DMS79 (cell line): ENCODE data around the gene INVS.
"Not testable (repeated sequence)": the region's sequence is repeated elsewhere in the genome, so short reads cannot be mapped to it uniquely, and the experiment has no call there.

Source experiments
- DNase-seq: peaks from one replicate; lab custom pipeline; 2025; lab: John Stamatoyannopoulos, UW

INVS gene

GRCh38 chr9:100083448-100084127 is 15.5 kb upstream of the INVS start:
- DNase-seq, result no peak

GRCh38 chr9:100084128-100084453 is 15.0 kb upstream of the INVS start:
- no peak for DNase-seq

- DNase-seq, result no peak
Observed at GRCh38 chr9:100084734-100085133, 14.3 kb upstream of the INVS start.

GRCh38 chr9:100086097-100086635 is 12.9 kb upstream of the INVS start:
- DNase-seq, result no peak

GRCh38 chr9:100087218-100087617 is 11.8 kb upstream of the INVS start:
- no peak for DNase-seq

- DNase-seq, result no peak
Observed at GRCh38 chr9:100088202-100088601, 10.8 kb upstream of the INVS start.

- DNase-seq, result no peak
Observed at GRCh38 chr9:100090880-100091279, 8.2 kb upstream of the INVS start.

GRCh38 chr9:100091650-100092049 is 7.4 kb upstream of the INVS start:
- no peak for DNase-seq

DNA sequence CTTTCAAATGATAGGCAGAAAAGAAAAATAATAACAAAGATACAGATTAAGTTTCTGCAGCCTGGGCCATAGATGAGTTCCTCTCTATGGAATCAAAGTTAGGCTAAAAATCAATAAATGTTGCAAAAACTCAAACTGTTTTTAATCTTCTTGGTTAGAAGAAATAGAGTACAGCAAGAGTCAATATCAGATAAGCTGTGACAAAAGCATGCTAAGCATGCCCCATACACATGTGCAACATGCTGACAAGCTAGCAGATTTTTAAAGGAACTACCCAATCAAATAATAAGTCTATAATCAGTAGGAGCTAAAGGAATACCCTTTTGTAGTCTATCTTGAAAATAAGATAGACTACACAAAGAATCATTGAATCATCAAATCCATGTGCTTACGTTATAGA is 7.0 kb upstream of the INVS start:
- DNase-seq, result no peak

DNA sequence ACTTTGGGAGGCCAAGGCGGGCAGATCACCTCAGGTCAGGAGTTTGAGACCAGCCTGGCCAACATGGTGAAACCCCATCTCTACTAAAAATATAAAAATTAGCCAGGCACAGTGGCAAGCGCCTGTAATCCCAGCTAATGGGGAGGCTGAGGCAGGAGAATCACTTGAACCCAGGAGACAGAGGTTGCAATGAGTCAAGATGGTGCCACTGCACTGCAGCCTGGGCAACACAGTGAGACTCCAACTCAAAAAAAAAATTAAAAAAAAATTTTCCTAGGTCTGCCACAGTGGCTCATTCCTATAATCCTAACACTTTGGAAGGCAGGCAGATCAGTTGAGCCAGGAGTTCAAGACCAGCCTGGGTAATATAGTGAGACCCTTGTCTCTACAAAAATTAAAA is 4.6 kb upstream of the INVS start:
- DNase-seq, result not testable (repeated sequence)

DNA sequence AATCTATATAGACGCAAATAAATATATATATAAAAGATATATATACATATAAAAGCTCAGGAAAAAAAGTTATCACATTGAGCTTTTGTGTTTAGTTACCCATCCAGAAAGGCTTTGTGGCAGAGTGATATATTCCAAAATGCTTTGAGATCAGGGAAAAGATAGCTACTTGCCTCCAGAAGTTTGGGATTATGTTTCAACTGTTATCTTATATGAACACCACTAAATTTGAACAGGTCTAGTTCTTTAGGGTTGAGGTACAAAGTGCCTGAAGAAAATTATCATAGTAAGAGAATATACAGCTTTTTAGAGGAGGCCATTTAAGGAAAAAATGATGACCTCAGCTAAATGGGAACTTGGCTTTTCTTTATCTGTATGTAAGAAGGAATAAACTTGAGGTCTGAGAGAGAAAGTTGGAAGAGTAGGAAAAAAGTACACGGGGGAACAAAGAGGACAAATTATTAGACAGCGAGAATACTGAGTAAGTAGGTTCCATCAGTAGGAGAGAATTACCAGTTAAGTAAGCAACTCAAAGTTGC is 2.6 kb upstream of the INVS start:
- no peak for DNase-seq

DNA sequence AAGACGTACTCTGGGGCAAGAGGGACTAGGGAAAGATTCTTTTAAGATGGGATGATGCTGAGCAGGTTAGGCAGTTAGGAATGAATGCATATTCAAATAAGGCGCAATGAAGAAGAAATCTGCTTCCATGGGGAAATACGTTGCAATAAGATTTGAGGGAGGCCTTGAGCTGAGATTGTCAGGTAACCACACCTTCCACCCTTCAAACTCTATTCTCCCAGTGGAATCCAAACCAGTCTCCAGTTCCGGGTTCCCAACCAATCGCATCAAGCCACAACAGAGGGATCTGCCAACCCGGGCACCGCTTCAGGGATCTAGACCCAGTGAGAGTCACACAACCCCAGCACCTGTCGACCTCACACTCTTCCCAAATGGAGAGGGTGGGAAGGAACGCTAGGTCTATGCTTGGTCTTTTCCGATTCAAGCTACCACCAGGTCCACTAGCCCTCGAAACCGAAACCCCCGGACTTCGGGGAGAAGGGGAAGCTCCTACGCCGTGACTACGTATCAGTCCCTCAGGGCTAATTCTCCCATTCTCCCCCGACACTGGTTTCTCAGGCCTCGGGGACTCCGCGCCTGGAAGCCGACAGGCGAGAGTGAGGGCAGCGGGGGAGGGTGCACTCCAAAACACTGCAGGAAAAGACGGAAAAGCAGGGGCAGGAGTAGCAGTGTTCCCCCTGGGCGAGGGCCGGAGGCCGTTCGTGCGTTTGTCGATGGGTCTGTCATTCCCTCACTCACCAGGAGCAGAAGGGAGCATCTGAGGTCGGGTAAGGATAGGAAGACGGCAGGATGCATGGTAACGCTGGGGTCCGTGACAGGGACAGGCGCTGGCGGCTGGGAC is 777 bp upstream of the INVS start:
- peak; percentile 17 for DNase-seq

- no peak for DNase-seq
Observed at GRCh38 chr9:100099722-100100042, 639 bp downstream of the INVS start.

GRCh38 chr9:100100146-100100667 is 1.2 kb downstream of the INVS start:
- DNase-seq, result no peak

DNA sequence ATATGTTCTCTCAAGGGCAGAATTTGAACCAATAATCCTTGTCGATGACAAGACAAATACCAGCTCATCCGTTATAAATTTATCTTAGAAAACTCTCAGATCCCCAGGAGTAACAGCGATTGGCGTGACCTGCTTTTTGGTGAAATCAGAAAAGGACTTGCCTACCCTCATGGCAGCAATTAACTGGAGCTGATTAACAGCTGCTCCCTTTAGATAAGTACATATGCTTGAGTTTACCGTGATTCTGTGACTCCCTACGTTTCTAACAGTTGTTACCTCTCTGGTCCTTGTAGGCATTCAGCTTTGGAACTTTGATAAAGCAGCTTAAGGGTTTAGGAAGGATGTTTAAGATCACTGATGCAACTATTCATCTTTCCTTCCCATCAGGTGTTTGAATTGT is 2.6 kb downstream of the INVS start:
- no peak for DNase-seq

DNA sequence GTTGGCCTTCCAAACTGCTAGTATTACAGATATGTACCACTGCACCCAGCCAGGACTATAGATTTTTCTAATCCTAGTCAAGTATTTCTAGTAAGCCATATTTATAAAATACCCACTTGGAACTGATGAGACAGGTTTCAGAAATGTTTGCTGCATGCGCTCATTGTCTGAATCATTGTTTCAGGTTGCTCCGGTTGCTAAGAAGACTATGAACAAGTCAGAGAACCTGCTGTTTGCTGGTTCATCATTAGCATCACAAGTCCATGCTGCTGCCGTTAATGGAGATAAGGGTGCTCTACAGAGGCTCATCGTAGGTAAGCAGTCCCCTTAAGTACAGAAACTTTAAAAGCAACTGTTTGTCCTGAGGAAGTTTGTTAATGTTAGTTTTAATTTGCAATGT is 5.3 kb downstream of the INVS start:
- DNase-seq, result no peak

DNA sequence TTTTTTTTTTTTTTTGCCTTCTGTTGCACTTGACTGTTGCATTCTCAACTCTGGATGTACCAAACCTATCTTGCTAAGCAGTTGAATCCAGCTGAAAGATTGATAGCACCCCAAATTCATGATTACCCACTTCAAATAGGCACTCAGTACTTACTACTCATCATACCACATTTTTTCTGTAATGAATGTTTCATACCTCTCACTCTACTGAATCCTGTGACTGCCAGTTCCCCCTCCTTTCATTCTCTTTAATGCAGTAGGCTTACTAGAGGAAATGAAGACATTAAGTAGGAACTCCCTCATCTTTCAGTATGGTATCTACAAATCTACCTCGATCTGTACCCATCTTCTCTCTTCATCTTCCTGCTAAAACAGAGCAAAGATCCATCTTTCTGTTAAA is 6.8 kb downstream of the INVS start:
- DNase-seq, result no peak

DNA sequence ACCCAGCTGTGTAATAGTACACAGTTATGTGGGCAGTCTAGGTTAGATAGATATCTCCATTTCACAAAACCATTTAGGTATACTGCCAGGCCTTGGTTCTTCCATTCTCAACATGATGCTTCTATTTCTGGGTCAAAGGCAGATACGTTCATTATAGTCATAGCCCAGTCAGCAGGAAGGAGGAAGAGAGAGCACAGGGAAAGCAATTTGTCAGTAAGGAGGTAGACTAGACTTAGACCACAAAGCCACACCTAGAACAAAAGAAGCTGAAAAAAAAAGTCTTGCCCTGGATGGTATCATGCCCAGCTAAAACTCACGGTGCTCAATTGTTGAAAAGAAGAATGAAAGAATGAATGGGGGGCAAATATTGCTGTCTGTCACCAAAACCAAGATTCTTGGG is 7.6 kb downstream of the INVS start:
- no peak for DNase-seq

DNA sequence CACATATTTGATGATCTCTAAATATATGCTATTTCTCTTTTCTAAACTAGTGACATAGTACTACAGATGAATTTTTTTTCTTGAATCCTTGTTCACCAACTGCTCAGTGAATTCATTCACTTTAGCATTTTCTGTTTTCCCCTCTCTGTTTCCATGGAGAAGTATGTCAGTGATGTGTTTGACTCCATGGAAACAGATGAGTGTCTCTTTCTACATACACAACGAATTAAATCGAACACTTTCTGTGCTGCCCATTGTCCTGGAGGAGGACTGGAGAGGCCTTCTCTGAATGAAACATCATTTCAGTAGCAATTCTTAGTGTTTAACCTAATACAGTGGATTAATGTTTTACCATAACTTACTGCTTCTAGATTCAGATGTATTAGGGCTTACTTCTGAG is 9.5 kb downstream of the INVS start:
- no peak for DNase-seq

DNA sequence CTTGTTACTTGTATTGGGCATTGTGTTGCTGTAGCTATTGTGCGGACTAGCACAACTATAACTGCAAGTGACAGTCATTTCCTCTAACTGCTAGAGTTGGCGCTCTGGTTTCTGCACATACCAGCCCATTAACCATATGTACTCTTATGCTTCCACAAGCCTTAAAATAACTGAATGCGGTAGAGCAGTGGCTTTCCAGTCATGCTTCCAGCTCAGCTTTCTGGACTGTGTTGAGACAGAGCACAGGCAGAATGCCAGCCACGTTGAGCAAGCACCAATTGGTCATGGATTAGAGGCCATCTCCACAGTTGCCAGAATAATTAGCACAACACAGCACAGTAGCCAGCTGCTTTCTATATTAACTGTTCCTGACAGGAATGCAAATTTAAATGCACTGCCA is 12.2 kb downstream of the INVS start:
- no peak for DNase-seq

DNA sequence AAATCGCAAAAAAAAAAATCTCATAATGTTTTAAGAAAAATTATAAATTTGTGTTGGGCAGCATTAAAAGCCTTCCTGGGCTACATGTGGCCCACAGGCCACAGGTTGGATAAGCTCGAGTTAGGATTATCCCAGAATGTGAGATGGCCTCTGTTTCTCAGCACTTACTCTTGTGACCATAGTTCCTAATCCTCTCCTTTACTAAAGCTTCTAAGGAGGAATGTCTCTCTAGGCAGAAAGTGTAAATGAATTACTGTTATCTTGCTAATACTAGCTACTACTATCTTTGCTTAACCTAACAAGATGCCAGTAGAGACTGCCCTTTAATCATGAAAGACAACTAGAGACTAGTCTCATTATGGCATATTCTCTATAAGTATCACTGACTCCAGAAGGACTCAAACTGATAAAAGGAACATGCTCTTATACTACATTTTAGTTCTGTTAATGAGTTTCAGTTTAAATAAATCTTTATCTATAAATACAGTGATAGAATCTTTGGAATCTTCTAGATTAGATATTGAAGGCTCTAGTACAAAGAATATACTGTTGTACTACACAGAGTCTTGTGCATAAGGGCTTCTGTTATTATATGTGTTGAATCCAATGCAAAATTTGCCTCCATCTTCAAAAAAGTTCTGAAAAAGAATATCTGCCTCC is 13.8 kb downstream of the INVS start:
- no peak for DNase-seq

DNA sequence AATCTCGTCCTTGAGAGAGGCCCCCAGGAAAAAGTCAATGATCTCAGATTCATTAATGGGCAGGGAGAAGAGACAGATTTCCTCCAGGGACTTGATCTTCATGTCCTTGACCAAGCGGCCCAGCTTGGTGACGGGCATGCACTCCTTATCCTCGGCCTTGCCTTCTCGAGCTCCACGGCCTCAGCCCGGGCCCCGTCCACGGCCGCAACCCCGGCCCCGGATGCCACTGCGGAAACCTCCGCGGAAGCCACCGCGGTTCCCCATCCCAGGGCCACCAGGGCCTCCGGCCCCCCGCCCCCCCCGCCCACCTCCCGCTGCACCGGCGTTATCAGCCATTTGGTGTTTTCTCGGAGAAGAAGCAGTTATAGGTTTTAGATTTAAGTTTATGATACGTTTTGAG is 18.3 kb downstream of the INVS start:
- DNase-seq, result no peak

GRCh38 chr9:100120286-100120685 is 21.2 kb downstream of the INVS start:
- DNase-seq, result no peak
